22Rv1 (cell line): ENCODE data around the gene GRAP2.

Experiments
- CTCF ChIP-seq: fragments of 450-650 bp; IDR thresholded peaks from 2 replicates; pipeline ENCODE4 v1.5.1; 2017; ENCODE audit warnings: mild to moderate bottlenecking
- ZFX ChIP-seq: fragments of 450-650 bp; IDR thresholded peaks from 2 replicates; pipeline ENCODE4 v1.6.1; 2017; ENCODE audit warnings: antibody characterized with exemption, borderline replicate concordance

- no peak for TF ChIP-seq CTCF
- no peak for TF ChIP-seq ZFX
These were observed 57.3 kb downstream of the GRAP2 start for GRCh38 chr22:39958009-39958711.
